Trophoblast cell (in vitro differentiated cells and primary cell): ENCODE measurements around the gene EGFR.

Experiments used
- DNase-seq, 2 donors: peaks; one replicate each; pipeline ENCODE4 v3.0.0-alpha.2; 2016
- H2AFZ ChIP-seq: 2 replicates; pipeline ENCODE4 v1.6.1; 2013; ENCODE audit warnings: low read length, moderate library complexity, mild to moderate bottlenecking; ENCODE audit not compliant: insufficient read depth, poor library complexity
- H2AK5ac ChIP-seq: 2 replicates; pipeline ENCODE4 v1.6.1; 2013; ENCODE audit warnings: mild to moderate bottlenecking, low read length
- H2BK120ac ChIP-seq: 2 replicates; pipeline ENCODE4 v1.6.1; 2013; ENCODE audit warnings: low read length, mild to moderate bottlenecking, moderate library complexity; ENCODE audit not compliant: insufficient read depth, poor library complexity
- H2BK12ac ChIP-seq: 2 replicates; pipeline ENCODE4 v1.6.1; 2013; ENCODE audit warnings: mild to moderate bottlenecking, low read length, moderate library complexity
- H2BK5ac ChIP-seq: 2 replicates; pipeline ENCODE4 v1.6.1; 2013; ENCODE audit warnings: low read length, low read depth, moderate library complexity, mild to moderate bottlenecking; ENCODE audit not compliant: poor library complexity
- H3K14ac ChIP-seq: 2 replicates; pipeline ENCODE4 v1.6.1; 2013; ENCODE audit warnings: mild to moderate bottlenecking, low read length
- H3K18ac ChIP-seq: 2 replicates; pipeline ENCODE4 v1.6.1; 2013; ENCODE audit warnings: mild to moderate bottlenecking, low read length
- H3K23ac ChIP-seq: 2 replicates; pipeline ENCODE4 v1.6.1; 2013; ENCODE audit warnings: low read length
- H3K27ac ChIP-seq: 2 replicates; pipeline ENCODE4 v1.5.1; 2013; ENCODE audit warnings: low read depth, mild to moderate bottlenecking, inconsistent platforms, low read length, moderate library complexity
- H3K27me3 ChIP-seq: 2 replicates; pipeline ENCODE4 v1.6.1; 2013; ENCODE audit warnings: inconsistent platforms, mild to moderate bottlenecking, low read length, moderate library complexity; ENCODE audit not compliant: insufficient read depth
- H3K36me3 ChIP-seq, 2 experiments: 1 replicate in 1 of 2; 2 replicates in 1 of 2; pipeline ENCODE4 v1.6.1; 2013; ENCODE audit warnings: low read length in 2 of 2, mild to moderate bottlenecking in 2 of 2, moderate library complexity in 1 of 2; ENCODE audit not compliant: insufficient read depth in 2 of 2, control insufficient read depth in 1 of 2
- H3K4ac ChIP-seq: 2 replicates; pipeline ENCODE4 v1.6.1; 2013; ENCODE audit warnings: low read depth, mild to moderate bottlenecking, low read length, moderate library complexity
- H3K4me1 ChIP-seq, 2 experiments: 1 replicate in 1 of 2; 2 replicates in 1 of 2; pipeline ENCODE4 v1.6.1; 2013; ENCODE audit warnings: low read length in 2 of 2, mild to moderate bottlenecking in 2 of 2, moderate library complexity in 1 of 2; ENCODE audit not compliant: insufficient read depth in 2 of 2, control insufficient read depth in 1 of 2
- H3K4me2 ChIP-seq: 2 replicates; pipeline ENCODE4 v1.6.1; 2013; ENCODE audit warnings: inconsistent platforms, mild to moderate bottlenecking, low read length, moderate library complexity
- H3K4me3 ChIP-seq: 2 replicates; pipeline ENCODE4 v1.5.1; 2013; ENCODE audit warnings: mild to moderate bottlenecking, low read depth, low read length, inconsistent platforms
- H3K79me1 ChIP-seq: one replicate; pipeline ENCODE4 v1.6.1; 2013; ENCODE audit warnings: low read length
- H3K79me2 ChIP-seq: 2 replicates; pipeline ENCODE4 v1.6.1; 2013; ENCODE audit warnings: low read length, mild to moderate bottlenecking; ENCODE audit not compliant: control insufficient read depth, insufficient read depth, poor library complexity
- H3K9ac ChIP-seq: 2 replicates; pipeline ENCODE4 v1.6.1; 2013; ENCODE audit warnings: mild to moderate bottlenecking, low read length
- H3K9me3 ChIP-seq: 2 replicates; pipeline ENCODE4 v1.6.1; 2013; ENCODE audit warnings: low read depth, mild to moderate bottlenecking, control low read depth, inconsistent platforms, low read length; ENCODE audit not compliant: insufficient read depth
- H4K12ac ChIP-seq: 2 replicates; pipeline ENCODE4 v1.6.1; 2013; ENCODE audit warnings: low read depth, mild to moderate bottlenecking, low read length, moderate library complexity
- H4K8ac ChIP-seq: 2 replicates; pipeline ENCODE4 v1.6.1; 2013; ENCODE audit warnings: low read depth, mild to moderate bottlenecking, low read length, moderate library complexity
- H4K91ac ChIP-seq: one replicate; pipeline ENCODE4 v1.6.1; 2013; ENCODE audit warnings: low read depth, mild to moderate bottlenecking, low read length, moderate library complexity
- WGBS: extraction: QIAGEN DNeasy Blood & Tissue Kit; methylation state at CpG from one replicate; pipeline ENCODE4 v1.1.7; 2013; ENCODE audit warnings: missing lambda C conversion rate; ENCODE audit not compliant: insufficient read length, insufficient coverage; ENCODE audit errors: extremely low coverage; 5-methylcytosine and 5-hydroxymethylcytosine counted together

Gene EGFR

GRCh38 chr7:55048221-55048859 is 29.5 kb downstream of the EGFR start:
- no peak overlapping the region for H2BK5ac ChIP-seq
- no peak overlapping the region for H3K4me3 ChIP-seq
- no peak overlapping the region for H3K9ac ChIP-seq
- no peaks in the 10 kb centered on the region for H3K79me2 ChIP-seq
- H3K9me3 ChIP-seq, result no peaks in the 10 kb centered on the region
- H3K36me3 ChIP-seq, result no peaks in the 10 kb centered on the region
- H3K4me1 ChIP-seq, result peaks cover 2 to 12% of the 10 kb centered on the region in 2 experiments
- no peak overlapping the region for H4K8ac ChIP-seq
- H3K27ac ChIP-seq, result no peak overlapping the region
- H3K79me1 ChIP-seq, result peaks cover 6% of the 10 kb centered on the region
- H2BK12ac ChIP-seq, result no peak overlapping the region
- no peak overlapping the region for H4K91ac ChIP-seq
- no peak overlapping the region for H3K18ac ChIP-seq
- H3K4me2 ChIP-seq, result no peak overlapping the region
- H3K4ac ChIP-seq, result no peak overlapping the region
- H3K27me3 ChIP-seq, result no peaks in the 10 kb centered on the region
- H2AFZ ChIP-seq, result no peak overlapping the region
- WGBS, result no CpG with 5 or more reads among the region's 6 CpGs
- no peak overlapping the region for H2AK5ac ChIP-seq
- no peak overlapping the region for H2BK120ac ChIP-seq
- DNase-seq, result no peak
- H4K12ac ChIP-seq, result no peak overlapping the region
- no peak overlapping the region for H3K23ac ChIP-seq
- no peak overlapping the region for H3K14ac ChIP-seq

GRCh38 chr7:55050281-55050680 is 31.5 kb downstream of the EGFR start:
- Histone ChIP-seq H3K4ac (no peak overlapping the region), H4K8ac (no peak overlapping the region), H4K91ac (no peak overlapping the region), H3K79me1 (peaks cover 17% of the 10 kb centered on the region), H3K4me2 (no peak overlapping the region), H2BK12ac (no peak overlapping the region), H2BK5ac (no peak overlapping the region), H3K36me3 (no peaks in the 10 kb centered on the region), H3K18ac (no peak overlapping the region), H3K23ac (no peak overlapping the region), H3K79me2 (no peaks in the 10 kb centered on the region), H2BK120ac (no peak overlapping the region), H3K4me3 (no peak overlapping the region), H2AK5ac (no peak overlapping the region), H3K27ac (no peak overlapping the region), H3K9ac (no peak overlapping the region), H3K9me3 (peaks cover 2% of the 10 kb centered on the region), H3K14ac (no peak overlapping the region), H3K4me1 (peaks cover 16 to 23% of the 10 kb centered on the region in 2 experiments), H2AFZ (no peak overlapping the region), H4K12ac (no peak overlapping the region), H3K27me3 (no peaks in the 10 kb centered on the region)
- no peak for DNase-seq
- WGBS, result no CpG with 5 or more reads among the region's 5 CpGs

GRCh38 chr7:55052081-55052480 is 33.3 kb downstream of the EGFR start:
- H3K14ac ChIP-seq, result no peak overlapping the region
- no peaks in the 10 kb centered on the region for H3K27me3 ChIP-seq
- no peak overlapping the region for H4K91ac ChIP-seq
- no peak overlapping the region for H3K27ac ChIP-seq
- no peak overlapping the region for H4K12ac ChIP-seq
- no peaks in the 10 kb centered on the region for H3K36me3 ChIP-seq
- no peaks in the 10 kb centered on the region for H3K79me2 ChIP-seq
- no peak overlapping the region for H2AK5ac ChIP-seq
- no peak overlapping the region for H3K4me2 ChIP-seq
- peaks cover 17% of the 10 kb centered on the region for H3K79me1 ChIP-seq
- no peak overlapping the region for H3K23ac ChIP-seq
- H3K4ac ChIP-seq, result no peak overlapping the region
- no peak overlapping the region for H2AFZ ChIP-seq
- no peak overlapping the region for H3K9ac ChIP-seq
- no peak overlapping the region for H3K4me3 ChIP-seq
- peaks cover 16 to 21% of the 10 kb centered on the region in 2 experiments for H3K4me1 ChIP-seq
- H3K18ac ChIP-seq, result no peak overlapping the region
- peaks cover 4% of the 10 kb centered on the region for H3K9me3 ChIP-seq
- no CpG with 5 or more reads among the region's 2 CpGs for WGBS
- H2BK12ac ChIP-seq, result no peak overlapping the region
- no peak overlapping the region for H4K8ac ChIP-seq
- H2BK120ac ChIP-seq, result no peak overlapping the region
- no peak overlapping the region for H2BK5ac ChIP-seq
- DNase-seq, result peak in 1 of 2 donors; percentile 47

GRCh38 chr7:55052741-55053427 is 34.1 kb downstream of the EGFR start:
- H3K36me3 ChIP-seq, result no peaks in the 10 kb centered on the region
- no peak overlapping the region for H3K23ac ChIP-seq
- H3K79me1 ChIP-seq, result peaks cover 17% of the 10 kb centered on the region
- H4K8ac ChIP-seq, result no peak overlapping the region
- WGBS, result no CpG with 5 or more reads among the region's 13 CpGs
- peak overlapping the region; percentile 17 for H3K18ac ChIP-seq
- no peak overlapping the region for H2AK5ac ChIP-seq
- peaks cover 16 to 21% of the 10 kb centered on the region in 2 experiments for H3K4me1 ChIP-seq
- no peak overlapping the region for H3K9ac ChIP-seq
- no peak overlapping the region for H2BK12ac ChIP-seq
- no peak overlapping the region for H4K91ac ChIP-seq
- DNase-seq, result no peak
- no peak overlapping the region for H3K4me3 ChIP-seq
- H2BK5ac ChIP-seq, result no peak overlapping the region
- no peak overlapping the region for H2AFZ ChIP-seq
- H3K79me2 ChIP-seq, result no peaks in the 10 kb centered on the region
- no peaks in the 10 kb centered on the region for H3K27me3 ChIP-seq
- no peak overlapping the region for H4K12ac ChIP-seq
- no peak overlapping the region for H3K14ac ChIP-seq
- H3K4ac ChIP-seq, result no peak overlapping the region
- no peak overlapping the region for H3K4me2 ChIP-seq
- no peak overlapping the region for H2BK120ac ChIP-seq
- peaks cover 4% of the 10 kb centered on the region for H3K9me3 ChIP-seq
- no peak overlapping the region for H3K27ac ChIP-seq
